Cerebellar cortex (tissue), 1 donor: Measurements from ENCODE around the gene MTHFD1.

Source experiments
- DNase-seq: peaks from one replicate; pipeline ENCODE4 v3.0.0-alpha.2; 2015; ENCODE audit warnings: low spot score

The MTHFD1 gene

GRCh38 chr14:64407329-64407728 is 19.2 kb downstream of the MTHFD1 start:
- no peak for DNase-seq

GRCh38 chr14:64409126-64409920 is 21.2 kb downstream of the MTHFD1 start:
- no peak for DNase-seq

- no peak for DNase-seq
Observed at GRCh38 chr14:64410084-64410774, 22.1 kb downstream of the MTHFD1 start.

- DNase-seq, result no peak
Observed at GRCh38 chr14:64411001-64411400, 22.8 kb downstream of the MTHFD1 start.

- DNase-seq, result no peak
Observed at GRCh38 chr14:64412237-64412636, 24.1 kb downstream of the MTHFD1 start.

- no peak for DNase-seq
Observed at GRCh38 chr14:64416348-64416932, 28.3 kb downstream of the MTHFD1 start.

GRCh38 chr14:64417055-64417770 is 29.1 kb downstream of the MTHFD1 start:
- no peak for DNase-seq

GRCh38 chr14:64417771-64418125 is 29.6 kb downstream of the MTHFD1 start:
- no peak for DNase-seq

GRCh38 chr14:64419003-64419402 is 30.9 kb downstream of the MTHFD1 start:
- DNase-seq, result no peak

- DNase-seq, result no peak
Observed at GRCh38 chr14:64421166-64421565, 33.0 kb downstream of the MTHFD1 start.

- no peak for DNase-seq
Observed at GRCh38 chr14:64422005-64422404, 33.9 kb downstream of the MTHFD1 start.

- DNase-seq, result no peak
Observed at GRCh38 chr14:64422756-64423155, 34.6 kb downstream of the MTHFD1 start.

GRCh38 chr14:64423987-64424386 is 35.8 kb downstream of the MTHFD1 start:
- DNase-seq, result no peak

GRCh38 chr14:64434528-64434927 is 46.4 kb downstream of the MTHFD1 start:
- DNase-seq, result no peak

GRCh38 chr14:64438181-64438841 is 50.2 kb downstream of the MTHFD1 start:
- DNase-seq, result no peak

GRCh38 chr14:64439141-64439540 is 51.0 kb downstream of the MTHFD1 start:
- no peak for DNase-seq

- no peak for DNase-seq
Observed at GRCh38 chr14:64440494-64440893, 52.3 kb downstream of the MTHFD1 start.

GRCh38 chr14:64442300-64442988 is 54.3 kb downstream of the MTHFD1 start:
- DNase-seq, result no peak

- no peak for DNase-seq
Observed at GRCh38 chr14:64444140-64444539, 56.0 kb downstream of the MTHFD1 start.

- DNase-seq, result peak; percentile 57
Observed at GRCh38 chr14:64444984-64445845, 57.1 kb downstream of the MTHFD1 start.
